MM.1S (cell line): ENCODE results near the gene SRP54.

Experiments used
- DNase-seq: peaks from one replicate; pipeline ENCODE4 v3.0.0-alpha.2; 2015
- H2AFZ ChIP-seq: fragments of 300-600 bp; sonication (generic); 2 replicates; pipeline ENCODE4 v1.6.0; 2016; ENCODE audit warnings: antibody characterized with exemption, low read length
- H3F3A ChIP-seq: fragments of 300-600 bp; sonication (generic); 2 replicates; pipeline ENCODE4 v1.6.1; 2016; ENCODE audit warnings: mild to moderate bottlenecking, antibody characterized with exemption, low read length, moderate library complexity, mixed read lengths; ENCODE audit not compliant: insufficient read depth
- H3K27ac ChIP-seq: fragments of 300-600 bp; sonication (generic); 2 replicates; pipeline ENCODE4 v1.5.1; 2016; ENCODE audit warnings: mild to moderate bottlenecking, low read length
- H3K27me3 ChIP-seq: fragments of 300-600 bp; sonication (generic); replicated peaks from 2 replicates; pipeline ENCODE4 v1.6.0; 2016; ENCODE audit warnings: low read length; ENCODE audit not compliant: insufficient read depth
- H3K36me3 ChIP-seq: fragments of 300-600 bp; sonication (generic); replicated peaks from 2 replicates; pipeline ENCODE4 v1.6.1; 2016; ENCODE audit warnings: mild to moderate bottlenecking, low read length, mixed read lengths; ENCODE audit not compliant: insufficient read depth
- H3K4me1 ChIP-seq: fragments of 300-600 bp; sonication (generic); 2 replicates; pipeline ENCODE4 v1.6.1; 2016; ENCODE audit warnings: low read length, mixed read lengths
- H3K4me2 ChIP-seq: fragments of 300-600 bp; sonication (generic); 2 replicates; pipeline ENCODE4 v1.6.0; 2016; ENCODE audit warnings: low read depth, low read length
- H3K4me3 ChIP-seq: fragments of 300-600 bp; sonication (generic); 2 replicates; pipeline ENCODE4 v1.5.1; 2016; ENCODE audit warnings: low read length, mixed read lengths
- H3K79me2 ChIP-seq: fragments of 300-600 bp; sonication (generic); 2 replicates; pipeline ENCODE4 v1.6.1; 2016; ENCODE audit warnings: mixed run types, low read length, mixed read lengths
- H3K9ac ChIP-seq: fragments of 300-600 bp; sonication (generic); 2 replicates; pipeline ENCODE4 v1.6.1; 2016; ENCODE audit warnings: low read length, mixed read lengths
- H3K9me2 ChIP-seq: fragments of 300-600 bp; sonication (generic); replicated peaks from 2 replicates; pipeline ENCODE4 v1.6.1; 2016; ENCODE audit warnings: mild to moderate bottlenecking, low read length, mixed read lengths; ENCODE audit not compliant: insufficient read depth
- H3K9me3 ChIP-seq: fragments of 300-600 bp; sonication (generic); replicated peaks from 2 replicates; pipeline ENCODE4 v1.6.1; 2016; ENCODE audit warnings: mild to moderate bottlenecking, low read length, mixed read lengths; ENCODE audit not compliant: insufficient read depth
- H4K20me1 ChIP-seq: fragments of 300-600 bp; sonication (generic); 2 replicates; pipeline ENCODE4 v1.6.1; 2016; ENCODE audit warnings: mild to moderate bottlenecking, low read length, moderate library complexity, mixed read lengths; ENCODE audit not compliant: insufficient read depth
- CTCF ChIP-seq: fragments of 300-600 bp; sonication (generic); IDR thresholded peaks from 2 replicates; pipeline ENCODE4 v1.5.1; 2016; ENCODE audit warnings: antibody characterized with exemption, low read length, mixed read lengths
- EZH2 ChIP-seq: fragments of 300-600 bp; sonication (generic); optimal IDR thresholded peaks from 2 replicates; pipeline ENCODE3; 2017; ENCODE audit warnings: low read depth, mild to moderate bottlenecking, antibody characterized with exemption, low read length, mixed read lengths
- EZH2phosphoT487 ChIP-seq: fragments of 300-600 bp; sonication (generic); IDR thresholded peaks from 2 replicates; pipeline ENCODE4 v1.6.1; 2018; ENCODE audit warnings: antibody characterized with exemption, low read length

Gene SRP54

DNA sequence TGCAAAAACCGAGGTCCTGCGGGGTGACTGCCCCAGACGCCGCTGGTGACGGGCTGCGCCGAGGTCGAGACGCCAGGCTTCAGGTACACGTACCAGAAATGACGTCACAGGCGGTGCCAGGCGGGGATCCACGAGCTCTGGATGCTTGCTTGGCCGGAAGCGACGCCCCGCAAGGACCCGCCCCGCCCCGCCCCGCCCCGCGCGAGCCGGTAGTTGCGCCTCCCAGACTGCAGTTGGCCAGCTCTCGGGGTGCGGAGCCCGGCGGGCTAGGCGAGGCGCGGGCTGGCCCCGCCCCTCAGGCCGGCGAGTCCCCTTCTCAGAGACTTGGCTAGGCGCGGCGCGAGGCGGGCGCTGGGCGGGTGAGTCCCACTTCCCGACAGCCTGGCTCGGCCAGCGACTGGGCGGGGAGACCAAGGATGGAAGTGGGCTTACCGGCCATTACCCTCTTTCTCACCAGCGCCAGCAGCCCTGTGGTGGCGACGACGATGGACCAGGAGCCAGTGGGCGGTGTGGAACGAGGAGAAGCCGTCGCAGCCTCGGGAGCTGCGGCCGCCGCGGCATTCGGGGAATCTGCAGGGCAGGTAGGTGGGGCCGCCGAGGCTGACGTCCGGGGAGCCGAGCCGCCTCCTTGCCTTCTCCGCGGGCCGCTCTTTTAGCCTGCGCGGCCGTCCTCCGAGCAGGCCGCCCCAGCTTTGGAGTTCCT, 63.4 kb downstream of the SRP54 start, which contains the start of gene FAM177A1:
FAM177A1 (plus strand) TSS at position 225 of the 703 bp plus-strand sequence; CDS start at position 417, 192 bp downstream.
- Histone ChIP-seq H3K4me2 (peak within 1 kb of the TSS; percentile 73), H3K27me3 (no peaks in the 10 kb centered on the region)

GRCh38 chr14:35046751-35047536, 64.2 kb downstream of the SRP54 start:
- H3K4me1 ChIP-seq: no peaks in the 10 kb centered on the region; the same call in 1 of the 2 replicates
- H3K4me3 ChIP-seq: peak overlapping the region; percentile 65
- H3F3A ChIP-seq: peaks cover 8% of the 10 kb centered on the region
- H3K27ac ChIP-seq: peak overlapping the region; percentile 89
- H3K9ac ChIP-seq: peak overlapping the region; percentile 64
- H3K9me3 ChIP-seq: no peaks in the 10 kb centered on the region
- no peaks in the 10 kb centered on the region for H3K36me3 ChIP-seq
- H3K9me2 ChIP-seq: no peaks in the 10 kb centered on the region
- H3K4me2 ChIP-seq: peak overlapping the region; percentile 73
- peak overlapping the region; percentile 77 for H2AFZ ChIP-seq
- H3K79me2 ChIP-seq: no peaks in the 10 kb centered on the region
- peak; percentile 38 for DNase-seq
- H4K20me1 ChIP-seq: no peaks in the 10 kb centered on the region
- no peak for TF ChIP-seq EZH2
- TF ChIP-seq CTCF: no peak
- no peak for TF ChIP-seq EZH2phosphoT487
- no peaks in the 10 kb centered on the region for H3K27me3 ChIP-seq

More for the DNA sequence above, 63.4 kb downstream of the SRP54 start, which contains the start of gene FAM177A1:
- H3K9ac ChIP-seq: peak within 1 kb of the TSS; percentile 87
- H3F3A ChIP-seq: peaks cover 8% of the 10 kb centered on the region
- no peaks in the 10 kb centered on the region for H3K9me2 ChIP-seq
- no peaks in the 10 kb centered on the region for H3K79me2 ChIP-seq
- peak within 1 kb of the TSS; percentile 95 for H3K27ac ChIP-seq
- H3K9me3 ChIP-seq: no peaks in the 10 kb centered on the region
- TF ChIP-seq CTCF: no peak
- TF ChIP-seq EZH2phosphoT487: no peak
- TF ChIP-seq EZH2: no peak
- no peaks in the 10 kb centered on the region for H4K20me1 ChIP-seq
- H3K4me1 ChIP-seq: no peaks in the 10 kb centered on the region; the same call in 1 of the 2 replicates
- H3K36me3 ChIP-seq: no peaks in the 10 kb centered on the region
- H2AFZ ChIP-seq: peak within 1 kb of the TSS; percentile 77
- peak within 1 kb of the TSS; percentile 70 for H3K4me3 ChIP-seq
- DNase-seq: peak; percentile 95

DNA sequence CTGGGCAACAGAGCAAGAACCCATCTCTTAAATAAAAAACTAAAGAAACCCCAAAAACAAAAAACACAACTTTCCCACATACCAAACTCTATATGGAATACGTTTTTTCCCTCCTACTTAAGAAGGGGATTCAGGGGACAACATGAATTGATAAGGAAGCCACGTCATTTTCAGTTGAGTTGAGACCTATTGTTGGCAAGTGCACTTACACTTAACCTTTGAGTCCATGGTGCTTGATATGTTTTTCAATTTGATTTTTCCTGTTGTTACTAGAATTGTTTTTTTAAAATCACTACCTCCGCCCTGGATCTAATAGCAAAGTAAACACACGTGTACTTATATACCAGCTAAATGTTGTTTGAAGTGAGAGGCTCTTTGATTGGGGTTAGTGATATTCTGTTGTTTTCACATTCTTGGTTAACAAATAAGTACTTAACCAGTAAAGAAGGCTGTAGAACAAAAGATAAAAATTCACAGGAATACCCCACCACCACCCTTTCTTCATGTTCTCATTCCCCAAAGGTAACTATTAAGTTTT, 65.3 kb downstream of the SRP54 start:
- TF ChIP-seq CTCF: no peak
- no peak for TF ChIP-seq EZH2
- TF ChIP-seq EZH2phosphoT487: no peak
- Histone ChIP-seq H2AFZ (no peak overlapping the region), H3F3A (peaks cover 8% of the 10 kb centered on the region), H3K9ac (no peak overlapping the region), H3K27me3 (no peaks in the 10 kb centered on the region), H3K9me3 (no peaks in the 10 kb centered on the region), H3K79me2 (no peaks in the 10 kb centered on the region), H3K4me2 (no peak overlapping the region), H3K27ac (no peak overlapping the region), H3K36me3 (no peaks in the 10 kb centered on the region), H4K20me1 (no peaks in the 10 kb centered on the region), H3K4me3 (no peak overlapping the region), H3K9me2 (no peaks in the 10 kb centered on the region), H3K4me1 (no peaks in the 10 kb centered on the region; the same call in 1 of the 2 replicates)
- no peak for DNase-seq
